H9 (cell line): ENCODE measurements around the gene TNFAIP6. TPM values are rescaled to one million over a fixed set of nuclear protein-coding genes. Genes with fewer than 3 reads are reported as not detected.

Source experiments
- DNase-seq: peaks from one replicate; pipeline ENCODE4 v3.0.0-alpha.2; 2017
- H2AFZ ChIP-seq: one replicate; pipeline ENCODE4 v1.6.1; 2013; ENCODE audit warnings: mild to moderate bottlenecking, low read length, control low read depth, moderate library complexity
- H2AK5ac ChIP-seq: 2 replicates; pipeline ENCODE4 v1.6.1; 2013; ENCODE audit warnings: low read length, control low read depth, mixed read lengths; ENCODE audit not compliant: insufficient read length
- H2BK120ac ChIP-seq: one replicate; pipeline ENCODE4 v1.6.1; 2013; ENCODE audit warnings: low read depth, mild to moderate bottlenecking, low read length, control low read depth, inconsistent platforms; ENCODE audit not compliant: poor library complexity, severe bottlenecking
- H2BK12ac ChIP-seq: 2 replicates; pipeline ENCODE4 v1.6.1; 2013; ENCODE audit warnings: low read length, control low read depth, mixed read lengths, low read depth; ENCODE audit not compliant: insufficient read length
- H2BK15ac ChIP-seq: 2 replicates; pipeline ENCODE4 v1.6.1; 2013; ENCODE audit warnings: low read depth, low read length, control low read depth
- H2BK20ac ChIP-seq: one replicate; pipeline ENCODE4 v1.6.1; 2013; ENCODE audit warnings: low read depth, mild to moderate bottlenecking, low read length, control low read depth, inconsistent platforms; ENCODE audit not compliant: poor library complexity, severe bottlenecking
- H2BK5ac ChIP-seq: 2 replicates; pipeline ENCODE4 v1.6.1; 2013; ENCODE audit warnings: low read length, control low read depth, mixed read lengths; ENCODE audit not compliant: insufficient read length
- H3K14ac ChIP-seq: 2 replicates; pipeline ENCODE4 v1.6.1; 2013; ENCODE audit warnings: low read length, control low read depth; ENCODE audit not compliant: insufficient read depth
- H3K18ac ChIP-seq: 2 replicates; pipeline ENCODE4 v1.6.1; 2013; ENCODE audit warnings: low read depth, mild to moderate bottlenecking, mixed read lengths, low read length, control low read depth; ENCODE audit not compliant: insufficient read length
- H3K23ac ChIP-seq: 2 replicates; pipeline ENCODE4 v1.6.1; 2013; ENCODE audit warnings: low read length, control low read depth, mixed read lengths, low read depth; ENCODE audit not compliant: insufficient read length
- H3K23me2 ChIP-seq: 2 replicates; pipeline ENCODE4 v1.6.1; 2013; ENCODE audit warnings: low read depth, mild to moderate bottlenecking, mixed read lengths, low read length, control low read depth; ENCODE audit not compliant: insufficient read length, poor library complexity, severe bottlenecking
- H3K27ac ChIP-seq: 2 replicates; pipeline ENCODE4 v1.5.1; 2013; ENCODE audit warnings: low read length, control low read depth, mixed read lengths, low read depth; ENCODE audit not compliant: insufficient read length
- H3K27me3 ChIP-seq: 2 replicates; pipeline ENCODE4 v1.6.1; 2013; ENCODE audit warnings: low read length, control low read depth, inconsistent platforms; ENCODE audit not compliant: insufficient read depth
- H3K4ac ChIP-seq: 2 replicates; pipeline ENCODE4 v1.6.1; 2013; ENCODE audit warnings: low read depth, mild to moderate bottlenecking, control low read depth, inconsistent platforms, low read length, moderate library complexity
- H3K4me1 ChIP-seq: 2 replicates; pipeline ENCODE4 v1.6.1; 2013; ENCODE audit warnings: low read length, control low read depth, inconsistent platforms; ENCODE audit not compliant: insufficient read depth
- H3K4me2 ChIP-seq: 2 replicates; pipeline ENCODE4 v1.6.1; 2013; ENCODE audit warnings: low read length, control low read depth, mixed read lengths; ENCODE audit not compliant: insufficient read length, insufficient read depth
- H3K56ac ChIP-seq: 2 replicates; pipeline ENCODE4 v1.6.1; 2013; ENCODE audit warnings: low read depth, mild to moderate bottlenecking, mixed read lengths, low read length, control low read depth; ENCODE audit not compliant: insufficient read length
- H3K79me1 ChIP-seq: 2 replicates; pipeline ENCODE4 v1.6.1; 2013; ENCODE audit warnings: low read depth, mild to moderate bottlenecking, moderate library complexity, low read length, control low read depth, inconsistent platforms; ENCODE audit not compliant: insufficient read depth, poor library complexity, severe bottlenecking
- H3K79me2 ChIP-seq: 2 replicates; pipeline ENCODE4 v1.6.1; 2013; ENCODE audit warnings: low read length, control low read depth, inconsistent platforms; ENCODE audit not compliant: insufficient read depth
- H3K9ac ChIP-seq: 2 replicates; pipeline ENCODE4 v1.6.1; 2013; ENCODE audit warnings: low read length, control low read depth, mixed read lengths; ENCODE audit not compliant: insufficient read length; ENCODE audit errors: extremely low read depth
- H3K9me3 ChIP-seq: one replicate; pipeline ENCODE4 v1.6.1; 2013; ENCODE audit warnings: low read depth, low read length, inconsistent platforms; ENCODE audit not compliant: control insufficient read depth
- H3T11ph ChIP-seq: one replicate; pipeline ENCODE4 v1.6.1; 2013; ENCODE audit warnings: mild to moderate bottlenecking, low read length, control low read depth, inconsistent platforms
- H4K20me1 ChIP-seq: one replicate; pipeline ENCODE4 v1.6.1; 2013; ENCODE audit not compliant: control insufficient read depth, insufficient read length, insufficient read depth
- H4K5ac ChIP-seq: 2 replicates; pipeline ENCODE4 v1.6.1; 2013; ENCODE audit warnings: low read depth, mild to moderate bottlenecking, mixed read lengths, low read length, control low read depth; ENCODE audit not compliant: insufficient read length
- H4K8ac ChIP-seq: replicated peaks from 2 replicates; pipeline ENCODE4 v1.6.1; 2013; ENCODE audit warnings: low read length, control low read depth, mixed read lengths, low read depth; ENCODE audit not compliant: insufficient read length
- H4K91ac ChIP-seq: 2 replicates; pipeline ENCODE4 v1.6.1; 2013; ENCODE audit warnings: low read depth, mild to moderate bottlenecking, moderate library complexity, mixed read lengths, low read length, control low read depth; ENCODE audit not compliant: insufficient read length
- H3K27ac Mint-ChIP-seq, 3 experiments: 2 replicates in 2 of 3; 3 replicates in 1 of 3; pipeline ENCODE4 v1.8.0; 2020 to 2021; ENCODE audit warnings: mixed read lengths in 3 of 3, mild to moderate bottlenecking in 1 of 3, moderate library complexity in 1 of 3
- H3K27me3 Mint-ChIP-seq: 2 replicates; pipeline ENCODE4 v1.8.0; 2021; ENCODE audit warnings: low read depth, mild to moderate bottlenecking, moderate library complexity, mixed read lengths
- H3K36me3 Mint-ChIP-seq, 3 experiments: 2 replicates in 2 of 3; 3 replicates in 1 of 3; pipeline ENCODE4 v1.8.0; 2020 to 2021; ENCODE audit warnings: low read depth in 3 of 3, mixed read lengths in 3 of 3; ENCODE audit not compliant: insufficient read depth in 1 of 3
- H3K4me1 Mint-ChIP-seq, 2 experiments: 2 replicates each; pipeline ENCODE4 v1.8.0; 2020; ENCODE audit warnings: mixed read lengths in 2 of 2
- H3K4me3 Mint-ChIP-seq, 2 experiments: 2 replicates in 1 of 2; 3 replicates in 1 of 2; pipeline ENCODE4 v1.8.0; 2020 to 2021; ENCODE audit warnings: mild to moderate bottlenecking in 2 of 2, mixed read lengths in 2 of 2, moderate library complexity in 1 of 2
- H3K9me3 Mint-ChIP-seq, 2 experiments: 2 replicates in 1 of 2; 3 replicates in 1 of 2; pipeline ENCODE4 v1.8.0; 2020; ENCODE audit warnings: mild to moderate bottlenecking in 2 of 2, mixed read lengths in 2 of 2, moderate library complexity in 1 of 2
- WGBS: extraction: QIAGEN DNeasy Blood & Tissue Kit; methylation state at CpG from one replicate; pipeline ENCODE4 v1.1.7; 2013; ENCODE audit warnings: missing lambda C conversion rate, low lambda C conversion rate, mixed read lengths; ENCODE audit not compliant: insufficient read length; ENCODE audit errors: extremely low coverage; 5-methylcytosine and 5-hydroxymethylcytosine counted together
- total RNA-seq: library from RNA; stranded (reverse); gene quantifications from 2 replicates; pipeline ENCODE4 v1.2.1, GENCODE V29; 2021
- TF ChIP-seq, protein P1 (sequence below): fragments of 200-600 bp; sonication (generic); conservative IDR thresholded peaks from 3 replicates; pipeline ENCODE4 v1.8.0; 2021; ENCODE audit warnings: antibody characterized with exemption, mild to moderate bottlenecking

The TNFAIP6 gene
- total RNA-seq, 1 experiment from 2014 or later = 1.2 TPM

GRCh38 chr2:151315381-151315903, 42.0 kb upstream of the TNFAIP6 start:
- H3K27me3 Mint-ChIP-seq = no peaks in the 10 kb centered on the region; the same call in 1 of the 2 replicates
- no peak overlapping the region for H2BK5ac ChIP-seq

More at GRCh38 chr2:151315381-151315903, 42.0 kb upstream of the TNFAIP6 start:
- TF ChIP-seq, protein P1, sequence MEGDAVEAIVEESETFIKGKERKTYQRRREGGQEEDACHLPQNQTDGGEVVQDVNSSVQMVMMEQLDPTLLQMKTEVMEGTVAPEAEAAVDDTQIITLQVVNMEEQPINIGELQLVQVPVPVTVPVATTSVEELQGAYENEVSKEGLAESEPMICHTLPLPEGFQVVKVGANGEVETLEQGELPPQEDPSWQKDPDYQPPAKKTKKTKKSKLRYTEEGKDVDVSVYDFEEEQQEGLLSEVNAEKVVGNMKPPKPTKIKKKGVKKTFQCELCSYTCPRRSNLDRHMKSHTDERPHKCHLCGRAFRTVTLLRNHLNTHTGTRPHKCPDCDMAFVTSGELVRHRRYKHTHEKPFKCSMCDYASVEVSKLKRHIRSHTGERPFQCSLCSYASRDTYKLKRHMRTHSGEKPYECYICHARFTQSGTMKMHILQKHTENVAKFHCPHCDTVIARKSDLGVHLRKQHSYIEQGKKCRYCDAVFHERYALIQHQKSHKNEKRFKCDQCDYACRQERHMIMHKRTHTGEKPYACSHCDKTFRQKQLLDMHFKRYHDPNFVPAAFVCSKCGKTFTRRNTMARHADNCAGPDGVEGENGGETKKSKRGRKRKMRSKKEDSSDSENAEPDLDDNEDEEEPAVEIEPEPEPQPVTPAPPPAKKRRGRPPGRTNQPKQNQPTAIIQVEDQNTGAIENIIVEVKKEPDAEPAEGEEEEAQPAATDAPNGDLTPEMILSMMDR = no peak
- DNase-seq = peak; percentile 31
- Mint-ChIP-seq H3K36me3 (peaks cover 2 to 12% (median 2%) of the 10 kb centered on the region in 3 experiments; a peak in 4 of 7 replicates), H3K27ac (peak overlapping the region in 2 of 3 experiments; percentile 22 to 56; a peak in 2 of 7 replicates), H3K4me1 (peaks cover 0 to 12% of the 10 kb centered on the region in 2 experiments), H3K9me3 (peaks cover 7 to 8% of the 10 kb centered on the region in 2 experiments; a peak in 4 of 5 replicates), H3K4me3 (no peak overlapping the region)
- Histone ChIP-seq H2BK120ac (no peak overlapping the region), H4K5ac (no peak overlapping the region), H3K23ac (no peak overlapping the region), H3T11ph (no peak overlapping the region), H3K4me2 (no peak overlapping the region), H3K18ac (peak overlapping the region; percentile 62), H3K4ac (no peak overlapping the region), H3K9me3 (no peaks in the 10 kb centered on the region), H3K79me1 (no peaks in the 10 kb centered on the region), H2BK15ac (no peak overlapping the region), H3K9ac (no peak overlapping the region), H4K8ac (no peak overlapping the region), H3K56ac (no peak overlapping the region), H3K27me3 (no peaks in the 10 kb centered on the region), H2BK20ac (no peak overlapping the region), H3K23me2 (no peaks in the 10 kb centered on the region), H4K91ac (no peak overlapping the region), H3K14ac (peak overlapping the region; percentile 31; the same call in 1 of the 2 replicates), H2AK5ac (no peak overlapping the region), H4K20me1 (no peaks in the 10 kb centered on the region), H2AFZ (peak overlapping the region; percentile 60), H3K27ac (no peak overlapping the region), H2BK12ac (no peak overlapping the region), H3K79me2 (no peaks in the 10 kb centered on the region), H3K4me1 (no peaks in the 10 kb centered on the region)
- WGBS = no CpG with 5 or more reads among the region's 7 CpGs
